ENCODE data around the gene COP1. TPM values are rescaled to one million over a fixed set of nuclear protein-coding genes. Genes with fewer than 3 reads are reported as not detected.

The COP1 gene
- total RNA-seq, 3 donors from 2014 or later: 65.9 to 74.1 (median 68.1) TPM

- H3K27ac ChIP-seq: no peak overlapping the region
- no peaks in the 10 kb centered on the region for H3K36me3 ChIP-seq
- H3K9me3 ChIP-seq: no peaks in the 10 kb centered on the region
- intact Hi-C loops (cut with DNase I; ENCODE audit: low total_unique reads): no loop called here
- no peak for DNase-seq (ENCODE audit: low spot score in 2 of 2)
- H3K4me3 ChIP-seq: no peak overlapping the region
- no peaks in the 10 kb centered on the region for H3K27me3 ChIP-seq
- no peak for TF ChIP-seq POLR2A (IDR thresholded peaks at IDR 0.05)
- TF ChIP-seq CTCF (IDR thresholded peaks at IDR 0.05): no peak
- TF ChIP-seq POLR2AphosphoS5 (IDR thresholded peaks at IDR 0.05): no peak
- H3K4me1 ChIP-seq: peaks cover 0 to 3% of the 10 kb centered on the region in 2 donors
Observed at GRCh38 chr1:176198413-176198812, 8.7 kb downstream of the COP1 start.

GRCh38 chr1:176196728-176197127 is 10.4 kb downstream of the COP1 start:
- TF ChIP-seq POLR2AphosphoS5 (IDR thresholded peaks at IDR 0.05) (no peak), CTCF (IDR thresholded peaks at IDR 0.05) (no peak), POLR2A (IDR thresholded peaks at IDR 0.05) (no peak)
- Histone ChIP-seq H3K27ac (no peak overlapping the region), H3K36me3 (no peaks in the 10 kb centered on the region), H3K4me1 (no peaks in the 10 kb centered on the region), H3K9me3 (no peaks in the 10 kb centered on the region), H3K4me3 (no peak overlapping the region), H3K27me3 (no peaks in the 10 kb centered on the region)
- intact Hi-C loops (cut with DNase I; ENCODE audit: low total_unique reads): no loop called here
- DNase-seq (ENCODE audit: low spot score in 2 of 2): no peak

- Histone ChIP-seq H3K9me3 (no peaks in the 10 kb centered on the region), H3K36me3 (no peaks in the 10 kb centered on the region), H3K27ac (no peak overlapping the region), H3K4me3 (no peak overlapping the region), H3K4me1 (no peaks in the 10 kb centered on the region), H3K27me3 (no peaks in the 10 kb centered on the region)
- TF ChIP-seq POLR2AphosphoS5 (IDR thresholded peaks at IDR 0.05) (no peak), CTCF (IDR thresholded peaks at IDR 0.05) (no peak), POLR2A (IDR thresholded peaks at IDR 0.05) (no peak)
- intact Hi-C loops (cut with DNase I; ENCODE audit: low total_unique reads): no loop called here
- no peak for DNase-seq (ENCODE audit: low spot score in 2 of 2)
Observed at GRCh38 chr1:176195547-176195946, 11.5 kb downstream of the COP1 start.

GRCh38 chr1:176193663-176194062 is 13.4 kb downstream of the COP1 start:
- Histone ChIP-seq H3K4me1 (no peaks in the 10 kb centered on the region), H3K4me3 (no peak overlapping the region), H3K27ac (no peak overlapping the region), H3K27me3 (no peaks in the 10 kb centered on the region), H3K36me3 (no peaks in the 10 kb centered on the region), H3K9me3 (no peaks in the 10 kb centered on the region)
- TF ChIP-seq POLR2A (IDR thresholded peaks at IDR 0.05) (no peak), POLR2AphosphoS5 (IDR thresholded peaks at IDR 0.05) (no peak), CTCF (IDR thresholded peaks at IDR 0.05) (no peak)
- no peak for DNase-seq (ENCODE audit: low spot score in 2 of 2)
- intact Hi-C loops (cut with DNase I; ENCODE audit: low total_unique reads): no loop called here

GRCh38 chr1:176193023-176193422 is 14.1 kb downstream of the COP1 start:
- Histone ChIP-seq H3K4me3 (no peak overlapping the region), H3K36me3 (no peaks in the 10 kb centered on the region), H3K27ac (no peak overlapping the region), H3K4me1 (no peaks in the 10 kb centered on the region), H3K27me3 (no peaks in the 10 kb centered on the region), H3K9me3 (no peaks in the 10 kb centered on the region)
- no peak for DNase-seq (ENCODE audit: low spot score in 2 of 2)
- TF ChIP-seq CTCF (IDR thresholded peaks at IDR 0.05) (no peak), POLR2A (IDR thresholded peaks at IDR 0.05) (no peak), POLR2AphosphoS5 (IDR thresholded peaks at IDR 0.05) (no peak)
- intact Hi-C loops (cut with DNase I; ENCODE audit: low total_unique reads): no loop called here

Data from breast epithelium (tissue), 4 donors.